ENCODE data around the gene LYSET. TPM values are rescaled to one million over a fixed set of nuclear protein-coding genes. Genes with fewer than 3 reads are reported as not detected.
"Not testable (repeated sequence)": the region's sequence is repeated elsewhere in the genome, so short reads cannot be mapped to it uniquely, and the experiment has no call there.

The LYSET gene
- total and polyA plus RNA-seq, 4 donors = 11.6 to 32.8 (median 24.5) TPM

- not testable (repeated sequence) for DNase-seq (ENCODE audit: low read depth in 4 of 6, low spot score in 6 of 6); H3K9me3 ChIP-seq (ENCODE audit: control insufficient read depth, insufficient read depth, low read length); H3K27ac ChIP-seq (ENCODE audit: low read depth, low read length); H3K27me3 ChIP-seq (ENCODE audit: control insufficient read depth, insufficient read depth, low read length); H3K4me3 ChIP-seq (ENCODE audit: low read depth, low read length); H3K36me3 ChIP-seq (ENCODE audit: control insufficient read depth, insufficient read depth, low read length)
- H3K4me1 ChIP-seq (ENCODE audit: control insufficient read depth, insufficient read depth, low read length) = peaks cover 18% of the 10 kb centered on the region
- 81% methylated on average over 3 of the region's 5 CpGs for WGBS (ENCODE audit: insufficient coverage)
Measured at GRCh38 chr14:93233078-93233477, 48.0 kb downstream of the LYSET start.

- H3K4me1 ChIP-seq (ENCODE audit: control insufficient read depth, insufficient read depth, low read length) = peaks cover 18% of the 10 kb centered on the region
- no peak for DNase-seq (ENCODE audit: low read depth in 4 of 6, low spot score in 6 of 6)
- no peak overlapping the region for H3K4me3 ChIP-seq (ENCODE audit: low read depth, low read length)
- 59% methylated on average over 10 of the region's 10 CpGs for WGBS (ENCODE audit: insufficient coverage)
- no peaks in the 10 kb centered on the region for H3K9me3 ChIP-seq (ENCODE audit: control insufficient read depth, insufficient read depth, low read length)
- peaks cover 4% of the 10 kb centered on the region for H3K36me3 ChIP-seq (ENCODE audit: control insufficient read depth, insufficient read depth, low read length)
- H3K27ac ChIP-seq (ENCODE audit: low read depth, low read length) = no peak overlapping the region
- peaks cover 2% of the 10 kb centered on the region for H3K27me3 ChIP-seq (ENCODE audit: control insufficient read depth, insufficient read depth, low read length)
Measured at GRCh38 chr14:93234798-93235197, 49.7 kb downstream of the LYSET start.

Other genes with a start within 250 kb of the LYSET start
- gene ITPK1, start 69.4 kb upstream of the LYSET start, total RNA-seq = 10 to 100 TPM; 33.8 to 40.2 TPM
- 100 to 1,000 TPM; 126 to 147 TPM for gene ITPK1, start 69.4 kb upstream of the LYSET start, polyA plus RNA-seq (ENCODE audit: insufficient read length in 2 of 2)
- gene MOAP1, start 420 bp upstream of the LYSET start, total RNA-seq = 100 to 1,000 TPM in 1 of 2 donors, 10 to 100 TPM in 1; 68.3 to 149 TPM
- 100 to 1,000 TPM; 145 to 157 TPM for gene MOAP1, start 420 bp upstream of the LYSET start, polyA plus RNA-seq (ENCODE audit: insufficient read length in 2 of 2)
- gene GON7, start 21.7 kb downstream of the LYSET start, total RNA-seq = 10 to 100 TPM; 13.6 to 22.0 TPM
- gene GON7, start 21.7 kb downstream of the LYSET start, polyA plus RNA-seq (ENCODE audit: insufficient read length in 2 of 2) = 10 to 100 TPM; 16.7 to 16.8 TPM
- gene UBR7, start 21.9 kb downstream of the LYSET start, total RNA-seq = 10 to 100 TPM; 28.2 to 40.1 TPM
- gene UBR7, start 21.9 kb downstream of the LYSET start, polyA plus RNA-seq (ENCODE audit: insufficient read length in 2 of 2) = 10 to 100 TPM; 38.2 to 41.4 TPM
- 10 to 100 TPM; 27.7 to 41.8 TPM for gene BTBD7, start 147.7 kb downstream of the LYSET start, total RNA-seq
- 10 to 100 TPM; 19.1 to 22.0 TPM for gene BTBD7, start 147.7 kb downstream of the LYSET start, polyA plus RNA-seq (ENCODE audit: insufficient read length in 2 of 2)
- not detected for gene COX8C, start 161.9 kb downstream of the LYSET start, total RNA-seq
- under 1 TPM in 1 of 2 donors, not detected in 1; 0.30 TPM for gene COX8C, start 161.9 kb downstream of the LYSET start, polyA plus RNA-seq (ENCODE audit: insufficient read length in 2 of 2)
- gene UNC79, start 245.6 kb downstream of the LYSET start, total RNA-seq = 10 to 100 TPM in 1 of 2 donors, 1 to 10 TPM in 1; 7.9 to 20.7 TPM
- gene UNC79, start 245.6 kb downstream of the LYSET start, polyA plus RNA-seq (ENCODE audit: insufficient read length in 2 of 2) = 10 to 100 TPM; 15.0 to 15.2 TPM